CD4-positive, alpha-beta T cell treated with Interleukin-4 for 1 hour (primary cell): ENCODE results near the gene DHDDS.
"Not testable (repeated sequence)": the region's sequence is repeated elsewhere in the genome, so short reads cannot be mapped to it uniquely, and the experiment has no call there.

ENCODE experiments used
- DNase-seq, 2 donors: peaks; one replicate each; pipeline ENCODE4 v3.0.0-alpha.2; 2020 to 2022

Gene DHDDS

GRCh38 chr1:26477446-26478152 lies 45.5 kb downstream of the DHDDS start:
- no peak for DNase-seq

GRCh38 chr1:26478159-26478558 lies 46.0 kb downstream of the DHDDS start:
- no peak for DNase-seq

GRCh38 chr1:26478988-26479387 lies 46.9 kb downstream of the DHDDS start:
- DNase-seq = no peak

- DNase-seq = no peak
Observed at GRCh38 chr1:26482921-26483320, 50.8 kb downstream of the DHDDS start.

- no peak for DNase-seq
Observed at GRCh38 chr1:26483980-26484379, 51.9 kb downstream of the DHDDS start.

- DNase-seq = no peak
Observed at GRCh38 chr1:26490155-26490554, 58.0 kb downstream of the DHDDS start.

- DNase-seq = no peak
Observed at GRCh38 chr1:26493267-26493666, 61.1 kb downstream of the DHDDS start.

- DNase-seq = no peak
Observed at GRCh38 chr1:26493938-26494337, 61.8 kb downstream of the DHDDS start.

- no peak for DNase-seq
Observed at GRCh38 chr1:26496861-26497260, 64.7 kb downstream of the DHDDS start.

GRCh38 chr1:26498894-26499293 lies 66.8 kb downstream of the DHDDS start:
- no peak for DNase-seq

- DNase-seq = peak; percentile 85 to 90
Observed at GRCh38 chr1:26500488-26501175, 68.5 kb downstream of the DHDDS start.

- DNase-seq = not testable (repeated sequence)
Observed at GRCh38 chr1:26510711-26511110, 78.6 kb downstream of the DHDDS start.

- DNase-seq = not testable (repeated sequence)
Observed at GRCh38 chr1:26515836-26516235, 83.7 kb downstream of the DHDDS start.

GRCh38 chr1:26516987-26517765 lies 85.1 kb downstream of the DHDDS start:
- DNase-seq = no peak

- no peak for DNase-seq
Observed at GRCh38 chr1:26517766-26518049, 85.6 kb downstream of the DHDDS start.

GRCh38 chr1:26518355-26518754 lies 86.2 kb downstream of the DHDDS start:
- DNase-seq = no peak

GRCh38 chr1:26520339-26520738 lies 88.2 kb downstream of the DHDDS start:
- DNase-seq = no peak
